A549 (cell line): ENCODE measurements around the gene BHLHE23. TPM values are rescaled to one million over a fixed set of nuclear protein-coding genes. Genes with fewer than 3 reads are reported as not detected.

Source experiments
- ATAC-seq, 2 experiments: fragments of 200-7000 bp in 1 of 2; fragments of >200 bp in 1 of 2; cut with Nextera tagmentation in 1 of 2; cut with Tn5 transposase in 1 of 2; 3 replicates each; pipeline versions ENCODE4 v1.8.0 to v1.9.1; 2018 to 2020; ENCODE audit warnings: mild to moderate bottlenecking in 1 of 2, moderate library complexity in 1 of 2
- CTCF ChIA-PET: fragments of 300-600 bp; sonication (Branson Sonifier 250); formaldehyde crosslinking; extraction: SDS; loops from one replicate; lab custom pipeline; 2021; ENCODE audit warnings: antibody characterized with exemption, inconsistent platforms; lab: Yijun Ruan, JAX
- POLR2A ChIA-PET: fragments of 350-600 bp; formaldehyde crosslinking; extraction: SDS; loops from one replicate; lab custom pipeline; 2021; ENCODE audit warnings: antibody characterized with exemption, inconsistent platforms; lab: Yijun Ruan, JAX
- DNase-seq, 2 experiments: peaks; one replicate each; pipeline versions ENCODE4 v3.0.0 to v3.0.0-alpha.2; 2011 to 2016; ENCODE audit warnings: low read depth in 1 of 2, low spot score in 1 of 2
- FAIRE-seq: peaks from 2 replicates; lab custom pipeline; 2011; peaks lifted over from hg19 to GRCh38; lab: Jason Lieb, UNC
- H3K27ac ChIP-seq, 2 experiments: fragments of >200 bp; sonication (Bioruptor Twin); formaldehyde crosslinking; 3 replicates each; pipeline ENCODE4 v1.5.1; 2016 to 2017
- H3K4me1 ChIP-seq: fragments of >200 bp; sonication (Bioruptor Twin); formaldehyde crosslinking; 3 replicates; pipeline ENCODE4 v1.6.1; 2016
- H3K4me2 ChIP-seq: fragments of >200 bp; sonication (Bioruptor Twin); formaldehyde crosslinking; 3 replicates; pipeline ENCODE4 v1.6.1; 2016
- H3K4me3 ChIP-seq: fragments of >200 bp; sonication (Bioruptor Twin); formaldehyde crosslinking; 3 replicates; pipeline ENCODE4 v1.5.1; 2016
- H3K9me3 ChIP-seq: fragments of >200 bp; sonication (Bioruptor Twin); formaldehyde crosslinking; 3 replicates; pipeline ENCODE4 v1.6.1; 2016
- CBX2 ChIP-seq: fragments of 200-600 bp; sonication (generic); IDR thresholded peaks from 2 replicates; pipeline ENCODE4 v1.6.1; 2016; ENCODE audit warnings: low read depth, mild to moderate bottlenecking, borderline replicate concordance
- CBX8 ChIP-seq: fragments of 200-600 bp; sonication (generic); IDR thresholded peaks from 2 replicates; pipeline ENCODE4 v1.6.1; 2016
- CEBPB ChIP-seq, 2 experiments: fragments of >200 bp in 1 of 2; sonication (Bioruptor Twin) in 1 of 2; formaldehyde crosslinking in 1 of 2; IDR thresholded peaks; 2 replicates each; pipeline ENCODE4 v1.6.1; 2012 to 2016
- CHD2 ChIP-seq: fragments of 150-350 bp; IDR thresholded peaks from 2 replicates; pipeline ENCODE4 v1.6.1; 2014; ENCODE audit warnings: low read length; ENCODE audit not compliant: partially characterized antibody
- E2F6 ChIP-seq: IDR thresholded peaks from 2 replicates; pipeline ENCODE4 v1.6.1; 2012; ENCODE audit warnings: low read depth, borderline replicate concordance
- EHF ChIP-seq: fragments of 250-450 bp; sonication (Bioruptor Pico); IDR thresholded peaks from 2 replicates; pipeline ENCODE4 v1.5.0; 2020; ENCODE audit warnings: mild to moderate bottlenecking
- EP300 ChIP-seq, 2 experiments: fragments of >200 bp; sonication (Bioruptor Twin); formaldehyde crosslinking; IDR thresholded peaks; 2 replicates in 1 of 2; 3 replicates in 1 of 2; pipeline ENCODE4 v1.6.1; 2016 to 2017
- ESRRA ChIP-seq: fragments of 150-350 bp; IDR thresholded peaks from 2 replicates; pipeline ENCODE4 v1.6.1; 2014; ENCODE audit warnings: mild to moderate bottlenecking, low read length, borderline replicate concordance
- FOSL2 ChIP-seq, 2 experiments: fragments of 450-650 bp in 1 of 2; fragments of >200 bp in 1 of 2; sonication (Bioruptor Twin) in 1 of 2; formaldehyde crosslinking; IDR thresholded peaks; 2 replicates each; pipeline versions ENCODE4 v1.5.0 to v1.6.1; 2016 to 2020; ENCODE audit warnings: mild to moderate bottlenecking in 1 of 2, moderate library complexity in 1 of 2
- GATA3 ChIP-seq: IDR thresholded peaks from 2 replicates; pipeline ENCODE4 v1.6.1; 2012; ENCODE audit warnings: borderline replicate concordance
- HDAC2 ChIP-seq: fragments of 200-600 bp; sonication (generic); IDR thresholded peaks from 2 replicates; pipeline ENCODE4 v1.6.1; 2016
- HEYL ChIP-seq: fragments of 250-450 bp; sonication (Bioruptor Pico); IDR thresholded peaks from 2 replicates; pipeline ENCODE4 v1.8.0; 2021; ENCODE audit warnings: mild to moderate bottlenecking, moderate library complexity
- HOXB13 ChIP-seq: fragments of 250-450 bp; sonication (Bioruptor Pico); IDR thresholded peaks from 2 replicates; pipeline ENCODE4 v1.5.0; 2020; ENCODE audit warnings: low read depth, mild to moderate bottlenecking, moderate library complexity
- JUN ChIP-seq, 2 experiments: fragments of >200 bp; sonication (Bioruptor Twin); formaldehyde crosslinking; IDR thresholded peaks; 2 replicates in 1 of 2; 3 replicates in 1 of 2; pipeline ENCODE4 v1.6.1; 2016 to 2017
- KDM5A ChIP-seq: fragments of 200-600 bp; sonication (generic); IDR thresholded peaks from 2 replicates; pipeline ENCODE4 v1.6.1; 2016; ENCODE audit warnings: antibody characterized with exemption, mild to moderate bottlenecking
- MAFK ChIP-seq: fragments of 450-650 bp; IDR thresholded peaks from 2 replicates; pipeline ENCODE4 v1.6.1; 2014; ENCODE audit not compliant: partially characterized antibody
- REST ChIP-seq: fragments of 200-600 bp; sonication (generic); IDR thresholded peaks from 2 replicates; pipeline ENCODE4 v1.6.1; 2016; ENCODE audit warnings: antibody characterized with exemption, mild to moderate bottlenecking, moderate library complexity
- SMC3 ChIP-seq: fragments of >200 bp; sonication (Bioruptor Twin); formaldehyde crosslinking; IDR thresholded peaks from 3 replicates; pipeline ENCODE4 v1.6.1; 2018; ENCODE audit warnings: inconsistent platforms
- TFCP2L1 ChIP-seq: fragments of 250-450 bp; sonication (Bioruptor Pico); IDR thresholded peaks from 2 replicates; pipeline ENCODE4 v1.5.0; 2021; ENCODE audit warnings: mild to moderate bottlenecking
- TP53 ChIP-seq: fragments of 250-450 bp; sonication (Bioruptor Pico); IDR thresholded peaks from 2 replicates; pipeline ENCODE4 v1.5.0; 2021; ENCODE audit warnings: mild to moderate bottlenecking, moderate library complexity
- ZNF302 ChIP-seq: fragments of 250-450 bp; sonication (Bioruptor Pico); IDR thresholded peaks from 2 replicates; pipeline ENCODE4 v1.9.0; 2021; ENCODE audit warnings: inconsistent platforms, mild to moderate bottlenecking, moderate library complexity
- WGBS: methylation state at CpG from one replicate; pipeline ENCODE4 v1.1.6; 2017; ENCODE audit errors: missing lambda C conversion rate; 5-methylcytosine and 5-hydroxymethylcytosine counted together
- polyA plus RNA-seq, 4 experiments: library from polyadenylated mRNA; depleted of rRNA in 3 of 4; stranded (reverse); fragments of >200 nt; fragmentation: RNase III in 1 of 4; extraction: RNeasy Plus Mini Kit Qiagen cat#74134 plus additional on column Dnase treatment in 1 of 4; gene quantifications; 2 replicates in 3 of 4; 3 replicates in 1 of 4; pipeline ENCODE4 v1.2.3, GENCODE V29; 2011 to 2017
- TF ChIP-seq, protein P1 (sequence below): fragments of 250-450 bp; sonication (Bioruptor Pico); IDR thresholded peaks from 2 replicates; pipeline ENCODE4 v1.5.0; 2021; ENCODE audit warnings: mild to moderate bottlenecking, moderate library complexity, borderline replicate concordance
- TF ChIP-seq, protein P2 (sequence below): fragments of 450-650 bp; IDR thresholded peaks from 2 replicates; pipeline ENCODE4 v1.6.1; 2014; ENCODE audit warnings: antibody characterized with exemption

Gene BHLHE23
- polyA plus RNA-seq, 2 of the 4 experiments (the other 2 are of a cell fraction) = not detected

DNA sequence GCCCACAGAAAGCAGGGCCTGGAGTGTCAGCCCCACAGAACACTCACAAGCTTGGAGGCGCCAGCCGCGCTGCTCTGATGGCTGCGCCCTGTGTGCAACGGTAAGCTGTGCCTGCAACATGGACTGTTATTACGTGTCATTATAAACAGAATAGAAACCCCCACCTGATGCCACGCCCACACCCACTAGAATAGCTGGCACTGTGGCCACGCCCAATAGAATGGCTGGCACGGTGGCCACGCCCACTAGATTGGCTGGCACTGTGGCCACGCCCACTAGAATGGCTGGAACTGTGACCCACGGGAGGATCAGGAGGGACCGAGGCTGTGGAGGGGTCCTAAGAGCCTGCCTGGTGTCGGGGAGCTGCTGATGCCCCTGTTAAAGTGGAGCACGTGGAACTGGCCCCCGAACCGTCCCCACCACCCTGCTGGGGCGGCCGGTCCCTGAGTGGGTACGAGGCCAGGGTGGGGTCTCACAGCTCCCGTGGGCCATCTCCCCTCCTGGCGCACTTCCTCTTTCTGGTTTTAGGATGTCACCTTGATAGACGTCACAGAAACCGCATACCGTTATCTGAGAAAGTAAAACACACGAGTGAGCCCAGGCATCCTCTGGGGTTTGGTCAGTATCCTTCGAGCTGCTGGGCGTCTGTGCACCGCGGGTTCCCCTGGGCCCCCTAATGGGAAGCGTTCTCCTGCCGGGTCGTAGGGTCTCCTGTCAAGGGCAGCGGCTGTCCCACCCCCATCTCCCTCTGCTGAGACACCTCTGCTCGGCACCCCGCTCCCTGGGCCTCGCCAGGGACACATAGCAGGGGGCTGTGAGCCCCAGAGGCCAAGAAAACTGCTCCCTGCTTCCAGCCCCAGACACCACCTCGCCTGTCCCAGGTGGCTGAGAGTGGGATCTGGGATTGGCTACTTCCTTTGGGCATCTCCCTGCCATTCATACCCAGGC lies 28.9 kb downstream of the BHLHE23 start:
- ATAC-seq (peak in 1 of 2 experiments; percentile 11; a peak in 2 of 6 replicates), FAIRE-seq (no peak), DNase-seq (peak; percentile 34 to 49)
- POLR2A ChIA-PET = no interaction called here
- Histone ChIP-seq H3K9me3 (no peaks in the 10 kb centered on the region), H3K4me1 (no peaks in the 10 kb centered on the region), H3K4me2 (no peak overlapping the region), H3K27ac (no peak overlapping the region), H3K4me3 (no peak overlapping the region)
- TF ChIP-seq ESRRA = no peak
- TF ChIP-seq HEYL (CRISPR knock-in tag) = no peak
- TF ChIP-seq HOXB13 (CRISPR knock-in tag) = no peak
- TF ChIP-seq, protein P1, sequence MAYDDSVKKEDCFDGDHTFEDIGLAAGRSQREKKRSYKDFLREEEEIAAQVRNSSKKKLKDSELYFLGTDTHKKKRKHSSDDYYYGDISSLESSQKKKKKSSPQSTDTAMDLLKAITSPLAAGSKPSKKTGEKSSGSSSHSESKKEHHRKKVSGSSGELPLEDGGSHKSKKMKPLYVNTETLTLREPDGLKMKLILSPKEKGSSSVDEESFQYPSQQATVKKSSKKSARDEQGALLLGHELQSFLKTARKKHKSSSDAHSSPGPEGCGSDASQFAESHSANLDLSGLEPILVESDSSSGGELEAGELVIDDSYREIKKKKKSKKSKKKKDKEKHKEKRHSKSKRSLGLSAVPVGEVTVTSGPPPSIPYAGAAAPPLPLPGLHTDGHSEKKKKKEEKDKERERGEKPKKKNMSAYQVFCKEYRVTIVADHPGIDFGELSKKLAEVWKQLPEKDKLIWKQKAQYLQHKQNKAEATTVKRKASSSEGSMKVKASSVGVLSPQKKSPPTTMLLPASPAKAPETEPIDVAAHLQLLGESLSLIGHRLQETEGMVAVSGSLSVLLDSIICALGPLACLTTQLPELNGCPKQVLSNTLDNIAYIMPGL (CRISPR knock-in tag) = no peak
- TF ChIP-seq JUN (IDR thresholded peaks at IDR 0.05) = no peak
- TF ChIP-seq SMC3 = no peak
- no peak for TF ChIP-seq KDM5A
- no peak for TF ChIP-seq CHD2
- no peak for TF ChIP-seq HDAC2
- TF ChIP-seq ZNF302 (CRISPR knock-in tag) = no peak
- no peak for TF ChIP-seq MAFK
- TF ChIP-seq TP53 (CRISPR knock-in tag) = no peak
- no peak for TF ChIP-seq REST
- TF ChIP-seq EP300 (IDR thresholded peaks at IDR 0.05) = no peak
- no peak for TF ChIP-seq CEBPB (IDR thresholded peaks at IDR 0.05)
- TF ChIP-seq E2F6 = no peak
- no peak for TF ChIP-seq GATA3
- TF ChIP-seq CBX2 = no peak
- TF ChIP-seq FOSL2 (IDR thresholded peaks at IDR 0.05) = no peak
- TF ChIP-seq FOSL2 (CRISPR knock-in tag; IDR thresholded peaks at IDR 0.05) = no peak
- no peak for TF ChIP-seq CBX8
- 63% methylated on average over 38 of the region's 38 CpGs for WGBS
- CTCF ChIA-PET = interaction anchor here (0.7 to 1.6 kb wide), 5 partner anchors 10 to 1143 kb away, joined by 3 to 5 read pairs (median 3); no protein-coding TSS in a partner anchor

DNA sequence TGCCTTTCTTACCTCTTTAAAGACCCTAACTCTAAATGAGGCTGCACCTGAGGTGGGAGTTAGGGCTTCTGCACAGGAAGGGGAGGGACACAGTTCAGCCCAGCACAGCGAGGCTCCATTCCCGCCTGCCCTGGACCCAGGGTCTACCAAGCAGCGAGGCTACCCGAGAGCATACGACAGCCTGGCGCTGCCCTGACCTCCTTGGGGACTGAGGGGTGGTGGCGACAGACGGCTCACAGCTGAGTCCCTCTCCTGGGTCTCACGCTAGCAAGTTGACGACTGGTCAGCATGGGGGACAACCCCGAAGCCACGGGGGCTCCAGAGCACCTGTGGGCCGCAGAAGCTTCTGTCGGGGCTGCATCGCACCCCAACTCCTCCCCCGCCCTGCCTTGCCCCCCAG lies 29.9 kb downstream of the BHLHE23 start:
- WGBS = 65% methylated on average over 15 of the region's 16 CpGs
- CTCF ChIA-PET = interaction anchor here (0.6 to 1.6 kb wide), 2 partner anchors 12 to 104 kb away, joined by 3 read pairs; no protein-coding TSS in a partner anchor
- no peak for FAIRE-seq

More for the DNA sequence above, 29.9 kb downstream of the BHLHE23 start:
- ATAC-seq = no peak
- H3K4me2 ChIP-seq = no peak overlapping the region
- no peaks in the 10 kb centered on the region for H3K9me3 ChIP-seq
- 0 out of 3 replicates have a peak, but pooled peaks cover 3% of the 10 kb centered on the region for H3K4me1 ChIP-seq
- TF ChIP-seq, protein P2, sequence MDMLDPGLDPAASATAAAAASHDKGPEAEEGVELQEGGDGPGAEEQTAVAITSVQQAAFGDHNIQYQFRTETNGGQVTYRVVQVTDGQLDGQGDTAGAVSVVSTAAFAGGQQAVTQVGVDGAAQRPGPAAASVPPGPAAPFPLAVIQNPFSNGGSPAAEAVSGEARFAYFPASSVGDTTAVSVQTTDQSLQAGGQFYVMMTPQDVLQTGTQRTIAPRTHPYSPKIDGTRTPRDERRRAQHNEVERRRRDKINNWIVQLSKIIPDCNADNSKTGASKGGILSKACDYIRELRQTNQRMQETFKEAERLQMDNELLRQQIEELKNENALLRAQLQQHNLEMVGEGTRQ = no peak
- TF ChIP-seq EHF (CRISPR knock-in tag) = no peak
- TF ChIP-seq TFCP2L1 (CRISPR knock-in tag) = no peak
- no peak for TF ChIP-seq SMC3
- no peak overlapping the region for H3K27ac ChIP-seq
- POLR2A ChIA-PET = no interaction called here
- no peak for DNase-seq
- no peak overlapping the region for H3K4me3 ChIP-seq
